ENCODE data around the gene THOP1. TPM values are rescaled to one million over a fixed set of nuclear protein-coding genes. Genes with fewer than 3 reads are reported as not detected.
A peak's percentile ranks its signal among the peaks of the same experiment; 100 is the strongest.

THOP1 gene
- total and polyA plus RNA-seq, 10 of the 15 experiments (the other 5 are each of a cell fraction or from before 2014, with no cell fraction given), result 1.9 to 270 (median 169) TPM

- no peak for TF ChIP-seq RUNX3 (IDR thresholded peaks at IDR 0.05; ENCODE audit: low read length)
- TF ChIP-seq TCF12 (IDR thresholded peaks at IDR 0.05; ENCODE audit: low read depth, low read length), result peak; percentile 32; the same call in 1 of the 2 replicates
- TF ChIP-seq BMI1 (IDR thresholded peaks at IDR 0.05; ENCODE audit: borderline replicate concordance), result no peak
- 0 out of 2 replicates have a peak, but pooled peaks have one; percentile 20 for TF ChIP-seq NR2F1 (conservative IDR thresholded peaks at IDR 0.05)
- no peak for TF ChIP-seq POLR2AphosphoS5 (IDR thresholded peaks at IDR 0.05; ENCODE audit: low read length)
- TF ChIP-seq CEBPB (IDR thresholded peaks at IDR 0.05; ENCODE audit: borderline replicate concordance in 1 of 2, low read depth in 2 of 2, low read length in 2 of 2), result no peak
- no peak for TF ChIP-seq KDM1A (IDR thresholded peaks at IDR 0.05; ENCODE audit: borderline replicate concordance)
- TF ChIP-seq ZBTB33 (IDR thresholded peaks at IDR 0.05), result peak; percentile 91
- peak; percentile 17 to 50; a peak in 2 of 4 replicates for TF ChIP-seq BHLHE40 (IDR thresholded peaks at IDR 0.05; ENCODE audit: borderline replicate concordance in 1 of 2, low read depth in 2 of 2, low read length in 1 of 2)
- no peak for TF ChIP-seq GATAD2B (conservative IDR thresholded peaks at IDR 0.05; ENCODE audit: low read depth)
- TF ChIP-seq ZNF687 (IDR thresholded peaks at IDR 0.05), result peak; percentile 26; the same call in 1 of the 2 replicates
- no peak for TF ChIP-seq SKIL (IDR thresholded peaks at IDR 0.05; ENCODE audit: low read depth, poor library complexity, severe bottlenecking)
- no peak for TF ChIP-seq PAX8 (IDR thresholded peaks at IDR 0.05)
- no peak for TF ChIP-seq RCOR1 (conservative IDR thresholded peaks at IDR 0.05; ENCODE audit: low read depth, low read length)
- no peak for TF ChIP-seq ZSCAN29 (IDR thresholded peaks at IDR 0.05)
- TF ChIP-seq ZBTB11 (CRISPR knock-in tag; IDR thresholded peaks at IDR 0.05), result no peak
- no peak for TF ChIP-seq JUNB (IDR thresholded peaks at IDR 0.05)
Observed at GRCh38 chr19:2804156-2805004, 19.1 kb downstream of the THOP1 start (continued).

Data from GM12878 (cell line).